GM23338 (cell line): ENCODE measurements around the gene ERC2. TPM values are rescaled to one million over a fixed set of nuclear protein-coding genes. Genes with fewer than 3 reads are reported as not detected.

Experiments used
- ATAC-seq: fragments of 200-7000 bp; cut with Tn5 transposase; 3 replicates; pipeline ENCODE4 v1.9.1; 2020
- DNase-seq: peaks from one replicate; pipeline ENCODE4 v3.0.0-alpha.2; 2015; ENCODE audit warnings: low spot score
- H2AFZ ChIP-seq: fragments of 200-600 bp; sonication (generic); 2 replicates; pipeline ENCODE4 v1.8.0; 2016; ENCODE audit warnings: antibody characterized with exemption, mild to moderate bottlenecking, moderate library complexity
- H3F3A ChIP-seq: fragments of 200-600 bp; sonication (generic); replicated peaks from 2 replicates; pipeline ENCODE4 v1.8.0; 2017; ENCODE audit warnings: antibody characterized with exemption, mixed run types, low read depth
- H3K27ac ChIP-seq: fragments of 200-600 bp; sonication (generic); 2 replicates; pipeline ENCODE4 v1.6.1; 2016; ENCODE audit warnings: low read depth
- H3K27me3 ChIP-seq: fragments of 200-600 bp; sonication (generic); 2 replicates; pipeline ENCODE4 v1.8.0; 2016; ENCODE audit warnings: mild to moderate bottlenecking, mixed run types, moderate library complexity; ENCODE audit not compliant: insufficient read depth
- H3K36me3 ChIP-seq: fragments of 200-600 bp; sonication (generic); 2 replicates; pipeline ENCODE4 v1.8.0; 2016; ENCODE audit warnings: mild to moderate bottlenecking; ENCODE audit not compliant: insufficient read depth
- H3K4me1 ChIP-seq: fragments of 200-600 bp; sonication (generic); 2 replicates; pipeline ENCODE4 v1.8.0; 2016; ENCODE audit warnings: mild to moderate bottlenecking, moderate library complexity; ENCODE audit not compliant: insufficient read depth
- H3K4me2 ChIP-seq: fragments of 200-600 bp; sonication (generic); 2 replicates; pipeline ENCODE4 v1.7.1; 2017; ENCODE audit warnings: mixed run types
- H3K4me3 ChIP-seq: fragments of 200-600 bp; sonication (generic); 2 replicates; pipeline ENCODE4 v1.6.1; 2016; ENCODE audit warnings: mixed run types
- H3K79me2 ChIP-seq: fragments of 200-600 bp; sonication (generic); replicated peaks from 2 replicates; pipeline ENCODE4 v1.8.0; 2017; ENCODE audit warnings: mild to moderate bottlenecking; ENCODE audit not compliant: insufficient read depth
- H3K9me2 ChIP-seq: fragments of 200-600 bp; sonication (generic); 2 replicates; pipeline ENCODE4 v1.8.0; 2017; ENCODE audit not compliant: insufficient read depth
- H4K20me1 ChIP-seq: fragments of 200-600 bp; sonication (generic); replicated peaks from 2 replicates; pipeline ENCODE4 v1.8.0; 2017; ENCODE audit warnings: mild to moderate bottlenecking; ENCODE audit not compliant: insufficient read depth
- H3K27ac Mint-ChIP-seq: 2 replicates; pipeline ENCODE4 v1.8.0; 2020; ENCODE audit warnings: inconsistent platforms, mild to moderate bottlenecking, moderate library complexity, mixed read lengths
- H3K27me3 Mint-ChIP-seq: 3 replicates; pipeline ENCODE4 v1.8.0; 2022; ENCODE audit warnings: low read depth, mild to moderate bottlenecking, moderate library complexity, mixed read lengths, inconsistent platforms; ENCODE audit not compliant: insufficient read depth, poor library complexity
- H3K36me3 Mint-ChIP-seq: 3 replicates; pipeline ENCODE4 v1.8.0; 2021; ENCODE audit warnings: low read depth, mild to moderate bottlenecking, inconsistent platforms, moderate library complexity, mixed read lengths
- H3K4me1 Mint-ChIP-seq: 3 replicates; pipeline ENCODE4 v1.8.0; 2020; ENCODE audit warnings: mild to moderate bottlenecking, inconsistent platforms, mixed read lengths
- H3K4me3 Mint-ChIP-seq: 3 replicates; pipeline ENCODE4 v1.8.0; 2021; ENCODE audit warnings: moderate library complexity, mild to moderate bottlenecking, inconsistent platforms, mixed read lengths
- H3K9me3 Mint-ChIP-seq: 3 replicates; pipeline ENCODE4 v1.8.0; 2020; ENCODE audit warnings: moderate library complexity, mild to moderate bottlenecking, inconsistent platforms, mixed read lengths
- CREB1 ChIP-seq: fragments of 250-450 bp; sonication (Bioruptor Pico); IDR thresholded peaks from 2 replicates; pipeline ENCODE4 v1.5.0; 2020; ENCODE audit warnings: low read depth, mild to moderate bottlenecking, moderate library complexity
- ETS1 ChIP-seq: IDR thresholded peaks from 2 replicates; pipeline ENCODE4 v1.6.1; 2016; ENCODE audit warnings: antibody characterized with exemption
- EZH2 ChIP-seq: fragments of 200-600 bp; sonication (generic); IDR thresholded peaks from one replicate; pipeline ENCODE4 v1.8.0; 2017; ENCODE audit warnings: antibody characterized with exemption, mild to moderate bottlenecking, low read depth; ENCODE audit not compliant: unreplicated experiment
- EZH2phosphoT487 ChIP-seq: fragments of 200-600 bp; sonication (generic); IDR thresholded peaks from one replicate; pipeline ENCODE4 v1.8.1; 2018; ENCODE audit warnings: antibody characterized with exemption; ENCODE audit not compliant: unreplicated experiment
- JUNB ChIP-seq: IDR thresholded peaks from one replicate; pipeline ENCODE4 v1.6.1; 2016; ENCODE audit warnings: antibody characterized with exemption; ENCODE audit not compliant: unreplicated experiment
- NANOG ChIP-seq: IDR thresholded peaks from 2 replicates; pipeline ENCODE4 v1.6.1; 2016; ENCODE audit warnings: antibody characterized with exemption, borderline replicate concordance
- POLR2AphosphoS5 ChIP-seq: IDR thresholded peaks from 2 replicates; pipeline ENCODE4 v1.6.1; 2016; ENCODE audit warnings: antibody characterized with exemption, low read depth
- REST ChIP-seq: IDR thresholded peaks from one replicate; pipeline ENCODE4 v1.6.1; 2018; ENCODE audit warnings: antibody characterized with exemption; ENCODE audit not compliant: unreplicated experiment
- STAT1 ChIP-seq: IDR thresholded peaks from one replicate; pipeline ENCODE4 v1.6.1; 2016; ENCODE audit warnings: antibody characterized with exemption; ENCODE audit not compliant: unreplicated experiment
- ZNF114 ChIP-seq: fragments of 250-450 bp; sonication (Bioruptor Pico); IDR thresholded peaks from 2 replicates; pipeline ENCODE4 v1.5.0; 2020; ENCODE audit warnings: mild to moderate bottlenecking, moderate library complexity
- ZNF331 ChIP-seq: fragments of 250-450 bp; sonication (Bioruptor Pico); IDR thresholded peaks from 2 replicates; pipeline ENCODE4 v1.5.0; 2020; ENCODE audit warnings: low read depth, mild to moderate bottlenecking, moderate library complexity
- ZNF462 ChIP-seq: fragments of 250-450 bp; sonication (Bioruptor Pico); IDR thresholded peaks from 2 replicates; pipeline ENCODE4 v1.5.0; 2020; ENCODE audit warnings: mild to moderate bottlenecking, moderate library complexity
- polyA plus RNA-seq: library from polyadenylated mRNA; unstranded; fragments of >200 nt; fragmentation: Nextera tagmentation; extraction: Ambion mirVana; gene quantifications from 2 replicates; pipeline ENCODE4 v1.2.1, GENCODE V29; 2016
- total RNA-seq: library from RNA; depleted of rRNA; stranded (reverse); fragments of >200 nt; shearing (Covaris generic); gene quantifications from 2 replicates; pipeline ENCODE4 v1.2.3, GENCODE V29; 2014
- TF ChIP-seq, protein P1 (sequence below), 2 experiments: fragments of 200-600 bp in 1 of 2; sonication (generic) in 1 of 2; conservative IDR thresholded peaks; 2 replicates each; pipeline versions ENCODE4 v1.5.1 to v1.6.1; 2016 to 2017; ENCODE audit warnings: antibody characterized with exemption in 2 of 2, low read depth in 2 of 2, mild to moderate bottlenecking in 2 of 2, moderate library complexity in 1 of 2

ERC2 gene
- total and polyA plus RNA-seq, 2 experiments from 2014 or later, result 11.8 to 13.7 TPM

- no peak overlapping the region for H3K4me2 ChIP-seq
- H3K36me3 ChIP-seq, result no peaks in the 10 kb centered on the region; the same call in 1 of the 2 replicates
- no peak overlapping the region for H3K27ac Mint-ChIP-seq
- no peaks in the 10 kb centered on the region for H4K20me1 ChIP-seq
- H3K36me3 Mint-ChIP-seq, result peaks cover 8% of the 10 kb centered on the region; the same call in 2 of the 3 replicates
- no peaks in the 10 kb centered on the region for H3F3A ChIP-seq
- no peaks in the 10 kb centered on the region for H3K27me3 ChIP-seq
- TF ChIP-seq ETS1 (no peak), NANOG (no peak), POLR2AphosphoS5 (no peak), EZH2 (no peak), REST (no peak), CREB1 (CRISPR knock-in tag) (no peak), ZNF114 (CRISPR knock-in tag) (no peak), JUNB (no peak), ZNF331 (CRISPR knock-in tag) (no peak), EZH2phosphoT487 (no peak), ZNF462 (no peak), STAT1 (no peak)
- TF ChIP-seq, protein P1, sequence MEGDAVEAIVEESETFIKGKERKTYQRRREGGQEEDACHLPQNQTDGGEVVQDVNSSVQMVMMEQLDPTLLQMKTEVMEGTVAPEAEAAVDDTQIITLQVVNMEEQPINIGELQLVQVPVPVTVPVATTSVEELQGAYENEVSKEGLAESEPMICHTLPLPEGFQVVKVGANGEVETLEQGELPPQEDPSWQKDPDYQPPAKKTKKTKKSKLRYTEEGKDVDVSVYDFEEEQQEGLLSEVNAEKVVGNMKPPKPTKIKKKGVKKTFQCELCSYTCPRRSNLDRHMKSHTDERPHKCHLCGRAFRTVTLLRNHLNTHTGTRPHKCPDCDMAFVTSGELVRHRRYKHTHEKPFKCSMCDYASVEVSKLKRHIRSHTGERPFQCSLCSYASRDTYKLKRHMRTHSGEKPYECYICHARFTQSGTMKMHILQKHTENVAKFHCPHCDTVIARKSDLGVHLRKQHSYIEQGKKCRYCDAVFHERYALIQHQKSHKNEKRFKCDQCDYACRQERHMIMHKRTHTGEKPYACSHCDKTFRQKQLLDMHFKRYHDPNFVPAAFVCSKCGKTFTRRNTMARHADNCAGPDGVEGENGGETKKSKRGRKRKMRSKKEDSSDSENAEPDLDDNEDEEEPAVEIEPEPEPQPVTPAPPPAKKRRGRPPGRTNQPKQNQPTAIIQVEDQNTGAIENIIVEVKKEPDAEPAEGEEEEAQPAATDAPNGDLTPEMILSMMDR (conservative IDR thresholded peaks at IDR 0.05; ENCODE audit: low read depth in 2 of 2), result no peak
- no peaks in the 10 kb centered on the region; the same call in 2 of the 3 replicates for H3K9me3 Mint-ChIP-seq
- peaks cover 2% of the 10 kb centered on the region for H3K27me3 Mint-ChIP-seq
- H3K27ac ChIP-seq, result no peak overlapping the region
- peaks cover 16% of the 10 kb centered on the region for H3K4me1 Mint-ChIP-seq
- H3K4me3 ChIP-seq, result no peak overlapping the region
- DNase-seq, result no peak
- no peak overlapping the region for H3K4me3 Mint-ChIP-seq
- H3K9me2 ChIP-seq, result no peaks in the 10 kb centered on the region
- no peak for ATAC-seq
- H3K79me2 ChIP-seq, result no peaks in the 10 kb centered on the region
- no peak overlapping the region for H2AFZ ChIP-seq
- peaks cover 7% of the 10 kb centered on the region for H3K4me1 ChIP-seq
These were observed 455.5 kb downstream of the ERC2 start for GRCh38 chr3:56012721-56013120.
